Amygdala (tissue), 56 donors: ENCODE data around the gene BAG3.
A peak's percentile ranks its signal among the peaks of the same experiment; 100 is the strongest.

Experiments used
- DNase-seq, 56 donors: peaks; one replicate each; lab custom pipeline; 2025; lab: John Stamatoyannopoulos, UW

BAG3 gene

DNA sequence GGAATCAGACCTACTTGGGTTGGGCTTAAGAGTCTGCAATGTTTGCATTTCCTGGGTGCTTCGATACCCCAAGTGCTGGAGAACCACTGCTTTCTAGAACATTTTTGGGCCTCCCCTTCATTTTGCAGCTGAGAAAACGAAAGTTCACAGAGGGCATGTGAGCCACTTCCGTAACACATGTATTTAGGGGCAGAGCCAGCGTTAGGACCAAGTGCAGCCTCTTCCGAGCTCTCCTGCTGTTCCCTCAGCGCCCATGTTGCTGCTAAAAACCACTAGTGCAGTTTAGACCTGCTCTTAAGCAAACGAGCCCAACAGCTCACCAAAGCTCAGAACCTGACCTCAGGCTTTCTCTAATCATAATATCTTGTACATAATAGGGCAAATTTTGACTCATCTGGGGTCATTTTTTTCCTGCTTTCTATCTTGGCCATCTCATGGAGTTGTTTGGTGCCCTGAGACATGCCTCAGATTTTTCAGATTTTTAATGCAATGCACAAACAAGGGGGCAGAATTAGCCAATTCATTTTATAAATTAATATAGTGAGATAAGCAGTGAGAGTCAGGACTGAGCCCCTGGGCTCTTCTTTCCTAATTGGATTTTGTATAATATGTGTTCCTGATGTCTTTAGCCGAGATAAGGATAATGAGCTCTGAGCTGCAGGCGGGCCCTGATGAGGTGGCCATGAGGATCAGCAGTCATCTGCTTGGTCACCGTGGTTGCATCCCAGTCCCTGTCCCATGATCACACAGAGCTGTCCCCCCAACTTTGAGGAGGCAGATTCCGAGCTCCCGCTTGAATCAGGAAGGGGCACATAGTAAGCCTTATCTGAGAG lies 12.9 kb downstream of the BAG3 start:
- no peak for DNase-seq

DNA sequence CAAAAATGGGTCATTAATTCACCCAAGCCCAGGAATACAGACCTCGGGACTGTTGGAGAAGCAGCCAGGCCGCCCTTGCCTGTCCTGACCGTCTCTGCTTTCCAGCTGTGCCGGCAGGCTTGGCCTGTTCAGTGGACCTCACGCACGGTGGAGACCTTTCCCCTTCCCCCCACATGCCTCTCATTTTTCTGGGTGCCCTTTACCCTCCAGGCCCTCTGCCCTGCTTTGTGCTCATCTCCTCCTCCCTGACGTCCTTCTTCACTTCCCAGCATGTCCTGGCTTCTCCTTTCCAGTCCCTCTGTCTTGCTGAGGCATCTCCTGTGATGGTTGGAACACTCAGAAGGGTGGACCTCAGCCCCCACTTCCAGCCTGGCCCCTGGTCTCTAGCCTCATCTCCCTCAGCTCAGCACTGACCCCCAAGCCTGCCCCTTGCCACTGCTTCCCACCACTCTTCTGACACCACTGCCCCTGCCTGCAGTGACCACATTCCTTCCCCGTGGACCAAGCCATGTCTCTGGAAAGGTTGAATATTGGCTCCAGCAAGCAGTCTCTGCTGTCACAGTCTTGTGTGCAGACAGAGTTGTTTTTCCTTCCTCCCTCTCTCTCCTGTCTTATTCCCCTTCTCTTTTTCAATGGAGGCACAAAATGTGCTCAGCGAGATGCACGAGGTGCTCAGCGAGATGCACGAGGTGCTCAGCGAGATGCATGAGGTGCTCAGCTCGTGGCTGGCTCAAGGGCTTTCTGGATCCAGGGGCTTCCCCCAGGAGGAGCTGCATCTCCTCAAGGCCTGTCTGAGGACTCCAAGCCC lies 14.9 kb downstream of the BAG3 start:
- no peak for DNase-seq

DNA sequence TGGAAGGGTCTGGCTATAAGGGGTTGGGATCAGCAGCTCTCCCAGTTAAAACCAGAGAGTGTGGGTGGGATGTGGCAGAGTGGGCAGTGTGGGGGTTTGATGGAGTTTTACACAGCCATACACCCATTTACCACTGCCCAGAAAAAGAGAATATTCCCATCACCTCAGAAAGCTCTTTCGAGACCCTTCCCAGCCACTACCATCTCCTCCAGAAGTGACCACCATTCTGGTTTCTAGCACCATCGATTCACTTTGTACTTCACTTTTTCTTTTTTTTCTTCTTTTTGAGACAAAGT lies 15.5 kb downstream of the BAG3 start:
- no peak for DNase-seq

GRCh38 chr10:119667562-119668328 lies 16.6 kb downstream of the BAG3 start:
- peak in 3 of 56 donors; percentile 34 to 41 (median 36) for DNase-seq

GRCh38 chr10:119668461-119668860 lies 17.3 kb downstream of the BAG3 start:
- DNase-seq: no peak

- DNase-seq: no peak
These were observed 18.2 kb downstream of the BAG3 start for GRCh38 chr10:119669331-119669730.

- no peak for DNase-seq
These were observed 18.9 kb downstream of the BAG3 start for GRCh38 chr10:119669975-119670640.

DNA sequence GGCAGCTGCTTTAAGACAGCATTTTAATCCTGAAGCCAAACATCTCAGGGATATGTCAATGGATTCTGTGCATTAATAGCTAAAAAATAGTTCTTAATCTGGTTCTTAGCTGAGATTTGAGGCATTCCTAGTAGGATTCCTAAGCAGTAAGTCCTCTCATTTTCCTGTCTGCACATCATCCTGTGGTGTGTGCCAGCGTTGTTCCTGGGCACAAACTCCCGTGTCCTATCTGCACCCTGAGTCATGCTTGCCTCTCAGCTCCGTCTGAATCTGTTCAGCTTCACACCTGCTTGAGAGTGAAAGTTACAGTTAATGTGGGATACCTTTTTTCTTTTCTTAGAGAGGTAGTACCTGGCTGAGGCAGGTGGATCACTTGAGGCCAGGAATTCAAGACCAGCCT lies 19.5 kb downstream of the BAG3 start:
- DNase-seq: no peak

DNA sequence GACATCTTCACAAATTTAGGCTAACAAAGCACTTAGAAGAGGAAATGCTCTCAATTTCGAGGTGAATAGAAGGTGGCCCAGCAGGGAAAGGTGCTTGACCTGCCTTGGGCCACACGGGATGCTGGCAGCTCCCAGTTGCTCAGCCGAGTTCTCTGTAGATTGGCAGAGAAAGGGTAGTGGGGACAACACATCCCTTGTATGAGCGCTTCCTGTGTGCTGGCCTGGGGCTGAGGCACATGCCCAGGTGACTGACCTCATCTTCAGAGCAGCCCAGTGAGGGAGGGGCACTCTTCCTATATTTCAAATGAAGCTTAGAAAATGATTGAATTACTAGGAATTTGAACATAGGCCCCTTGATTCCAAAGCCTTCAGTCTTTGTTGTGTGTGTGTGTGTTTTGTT lies 20.2 kb downstream of the BAG3 start:
- no peak for DNase-seq

DNA sequence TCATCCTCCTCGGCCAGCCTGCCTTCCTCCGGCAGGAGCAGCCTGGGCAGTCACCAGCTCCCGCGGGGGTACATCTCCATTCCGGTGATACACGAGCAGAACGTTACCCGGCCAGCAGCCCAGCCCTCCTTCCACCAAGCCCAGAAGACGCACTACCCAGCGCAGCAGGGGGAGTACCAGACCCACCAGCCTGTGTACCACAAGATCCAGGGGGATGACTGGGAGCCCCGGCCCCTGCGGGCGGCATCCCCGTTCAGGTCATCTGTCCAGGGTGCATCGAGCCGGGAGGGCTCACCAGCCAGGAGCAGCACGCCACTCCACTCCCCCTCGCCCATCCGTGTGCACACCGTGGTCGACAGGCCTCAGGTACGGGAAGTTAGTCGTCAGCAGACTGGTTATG lies 21.1 kb downstream of the BAG3 start:
- DNase-seq: no peak

- DNase-seq: no peak
These were observed 22.1 kb downstream of the BAG3 start for GRCh38 chr10:119673271-119673670.

DNA sequence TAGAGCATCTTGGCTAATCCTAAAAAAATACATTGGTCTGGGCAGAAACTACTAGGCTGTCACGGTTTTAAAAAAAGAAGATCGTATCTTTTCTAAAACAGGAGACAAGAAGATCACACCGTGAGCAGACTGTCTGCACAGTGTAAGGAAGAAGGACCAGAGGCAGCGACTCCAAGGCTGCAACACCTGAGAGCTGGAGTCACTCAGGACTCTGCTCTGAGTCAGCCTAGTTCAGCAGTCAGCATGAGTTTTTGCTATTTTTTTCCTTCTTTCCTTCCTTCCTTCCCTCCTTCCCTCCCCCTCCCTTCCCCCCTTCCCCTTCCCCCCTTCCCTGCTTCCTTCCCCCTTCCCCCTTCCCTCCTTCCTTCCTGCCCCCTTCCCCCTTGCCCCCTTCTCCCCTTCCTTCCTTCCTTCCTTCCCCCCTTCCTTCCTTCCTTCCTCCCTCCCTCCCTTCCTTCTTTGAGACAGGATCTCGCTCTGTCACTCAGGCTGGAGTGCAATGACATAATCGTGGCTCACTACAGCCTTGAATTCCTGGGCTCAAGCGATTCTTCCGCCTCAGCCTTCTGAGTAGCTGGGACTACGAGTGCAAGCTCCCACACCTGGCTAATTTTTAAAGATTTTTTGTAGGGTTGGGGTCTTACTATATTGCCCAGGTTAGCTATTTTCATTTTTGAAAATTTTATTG lies 24.4 kb downstream of the BAG3 start:
- no peak for DNase-seq

DNA sequence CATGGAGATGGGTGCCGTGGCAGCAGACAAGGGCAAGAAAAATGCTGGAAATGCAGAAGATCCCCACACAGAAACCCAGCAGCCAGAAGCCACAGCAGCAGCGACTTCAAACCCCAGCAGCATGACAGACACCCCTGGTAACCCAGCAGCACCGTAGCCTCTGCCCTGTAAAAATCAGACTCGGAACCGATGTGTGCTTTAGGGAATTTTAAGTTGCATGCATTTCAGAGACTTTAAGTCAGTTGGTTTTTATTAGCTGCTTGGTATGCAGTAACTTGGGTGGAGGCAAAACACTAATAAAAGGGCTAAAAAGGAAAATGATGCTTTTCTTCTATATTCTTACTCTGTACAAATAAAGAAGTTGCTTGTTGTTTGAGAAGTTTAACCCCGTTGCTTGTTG lies 25.9 kb downstream of the BAG3 start:
- no peak for DNase-seq

DNA sequence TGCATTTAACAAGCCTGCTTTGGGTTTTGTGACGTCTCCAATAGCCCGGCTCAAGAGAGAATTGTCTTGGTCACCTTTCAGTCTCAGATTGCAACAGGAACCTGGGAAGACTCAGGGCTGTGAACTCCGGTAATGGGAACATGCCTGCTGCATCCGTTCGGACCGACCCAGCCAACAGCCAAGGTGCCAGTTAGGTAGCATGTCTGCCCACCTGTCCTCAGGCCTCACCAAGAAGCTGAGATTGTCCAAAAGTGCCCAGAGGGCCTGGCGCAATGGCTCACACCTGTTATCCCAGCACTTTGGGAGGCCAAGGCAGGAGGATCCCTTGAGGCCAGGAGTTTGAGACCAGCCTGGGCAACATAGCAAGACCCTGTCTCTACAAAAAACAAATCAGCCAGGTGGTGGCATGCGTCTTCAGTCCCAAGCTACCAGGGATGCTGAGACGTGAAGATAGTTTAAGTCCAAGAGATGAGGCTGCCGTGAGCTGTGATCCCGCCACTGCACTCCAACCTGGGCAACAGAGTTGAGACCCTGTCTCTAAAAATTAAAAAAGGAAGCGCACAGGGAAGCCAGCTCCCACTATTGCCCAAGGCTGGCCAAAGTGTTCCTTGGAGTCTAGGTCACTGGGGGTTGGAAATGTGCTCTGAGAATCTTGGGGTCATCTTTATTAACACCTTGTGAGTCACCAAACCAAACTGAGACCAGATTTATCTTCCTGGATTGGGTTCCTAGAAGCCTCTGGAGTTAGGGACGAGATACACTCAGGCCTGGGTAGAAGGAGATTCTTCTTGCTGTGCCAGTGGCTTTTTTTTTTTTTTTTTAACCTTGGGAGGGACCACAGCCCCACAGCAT lies 26.9 kb downstream of the BAG3 start:
- DNase-seq: no peak

GRCh38 chr10:119679480-119679829 lies 28.3 kb downstream of the BAG3 start:
- no peak for DNase-seq

DNA sequence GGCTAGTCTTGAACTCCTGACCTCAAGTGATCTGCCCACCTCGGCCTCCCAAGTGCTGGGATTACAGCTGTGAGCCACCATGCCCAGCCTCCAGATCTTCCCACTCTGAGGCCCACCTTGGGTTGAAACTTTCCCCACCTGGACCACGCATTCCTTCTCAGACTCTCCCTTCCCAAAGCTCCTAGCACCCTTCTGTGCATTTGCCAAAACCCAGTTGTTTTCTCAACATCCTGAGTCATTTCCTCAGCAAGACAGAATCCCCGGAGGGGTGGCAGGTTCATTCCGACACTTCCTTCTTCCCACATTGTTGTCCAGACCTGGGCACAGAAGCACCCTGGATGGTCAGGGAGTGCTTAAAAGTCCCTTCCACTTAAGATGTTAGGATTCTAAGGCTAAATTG lies 28.9 kb downstream of the BAG3 start:
- DNase-seq: no peak

GRCh38 chr10:119680650-119681081 lies 29.5 kb downstream of the BAG3 start:
- no peak for DNase-seq

- DNase-seq: peak in 51 of 56 donors; percentile 9 to 80 (median 58)
These were observed 35.4 kb downstream of the BAG3 start for GRCh38 chr10:119686465-119687191.
